Stimulated activated CD4-positive, alpha-beta T cell treated with anti-CD3 and anti-CD28 coated beads, TNF-alpha, amount 100 ng/mL, for 48 hours (primary cell): ENCODE data around the gene NUP210L.
"Not testable (repeated sequence)": the region's sequence is repeated elsewhere in the genome, so short reads cannot be mapped to it uniquely, and the experiment has no call there.

ENCODE experiments used
- DNase-seq, 3 donors: peaks; one replicate each; pipeline ENCODE4 v3.0.0-alpha.2; 2020; ENCODE audit warnings: low read depth in 3 of 3

The NUP210L gene

DNA sequence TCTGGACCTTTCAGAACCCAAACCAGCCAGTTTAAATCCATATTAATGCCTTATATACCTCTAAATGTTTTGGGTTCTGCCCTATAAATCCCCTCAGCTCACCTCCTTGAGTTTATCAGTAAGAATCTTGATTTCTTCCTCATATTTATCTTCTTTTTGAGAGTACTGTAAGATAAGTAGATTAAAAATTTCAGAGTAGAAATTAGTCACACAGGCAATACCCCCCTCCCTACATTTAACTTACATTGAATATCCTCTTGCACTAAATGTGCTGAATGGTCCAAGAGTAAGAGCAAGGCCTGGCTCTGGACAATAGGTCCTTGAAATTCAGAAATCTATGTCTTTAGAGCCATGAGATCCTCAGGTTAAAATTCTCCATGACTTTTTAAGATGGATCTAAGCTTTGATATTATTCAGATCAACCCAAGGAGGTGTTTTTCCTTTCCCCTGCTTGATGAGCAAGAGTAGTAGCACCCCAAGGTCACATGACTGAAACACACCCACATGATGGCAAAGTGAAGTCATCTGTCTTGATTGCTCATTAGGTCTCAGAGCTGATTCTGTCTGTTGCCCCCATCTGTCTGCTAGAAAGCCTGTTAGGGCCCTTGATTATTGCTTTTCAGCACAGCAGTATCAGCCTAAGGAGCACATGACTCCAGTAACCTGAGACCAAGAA lies 15.8 kb upstream of the NUP210L start:
- DNase-seq, result peak; percentile 30 to 43 (median 35)

GRCh38 chr1:154167461-154167860 lies 12.6 kb upstream of the NUP210L start:
- no peak for DNase-seq

- DNase-seq, result no peak
Observed at GRCh38 chr1:154166207-154166606, 11.3 kb upstream of the NUP210L start.

DNA sequence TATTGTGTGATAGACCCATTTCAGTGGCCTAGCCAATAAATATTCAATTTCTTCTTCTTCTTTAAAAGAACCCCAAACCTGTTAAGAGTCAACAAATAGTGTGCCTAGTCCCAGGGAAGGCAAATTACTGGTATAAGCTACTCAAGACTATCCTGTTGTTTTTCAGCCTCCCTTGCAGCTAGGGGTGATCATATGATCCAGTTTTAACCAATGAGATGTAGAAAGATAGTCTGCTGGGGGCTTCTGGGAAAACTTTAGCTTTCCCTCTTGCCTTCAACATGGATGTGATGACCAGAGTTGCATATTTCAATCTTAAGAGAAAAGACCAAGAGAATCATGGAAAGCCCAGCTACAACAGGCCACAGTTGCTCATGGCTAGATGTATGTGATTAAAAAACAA lies 4.7 kb upstream of the NUP210L start:
- DNase-seq, result no peak

- DNase-seq, result no peak
Observed at GRCh38 chr1:154158307-154159125, 3.6 kb upstream of the NUP210L start.

- DNase-seq, result peak; percentile 50 to 66 (median 58)
Observed at GRCh38 chr1:154157520-154158306, 2.8 kb upstream of the NUP210L start.

DNA sequence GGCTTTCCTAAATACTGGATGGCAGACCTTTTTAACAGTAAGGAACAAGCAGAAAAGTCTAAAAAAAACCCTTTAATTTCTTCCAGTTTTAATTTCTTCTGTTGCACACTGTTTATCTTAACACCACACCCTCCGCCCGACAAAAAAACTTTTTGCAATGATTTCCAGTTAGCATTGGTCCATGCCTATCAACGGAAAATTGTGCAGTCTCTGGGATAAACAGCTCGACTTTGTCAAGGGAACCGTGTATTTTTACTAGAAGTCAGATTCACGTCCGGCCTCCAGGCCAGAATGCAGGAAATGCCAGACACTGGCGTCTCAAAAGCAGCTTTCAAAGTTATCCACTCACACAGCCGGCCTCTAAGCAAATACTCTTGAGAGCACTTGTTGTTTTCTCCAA lies 378 bp upstream of the NUP210L start:
- no peak for DNase-seq

DNA sequence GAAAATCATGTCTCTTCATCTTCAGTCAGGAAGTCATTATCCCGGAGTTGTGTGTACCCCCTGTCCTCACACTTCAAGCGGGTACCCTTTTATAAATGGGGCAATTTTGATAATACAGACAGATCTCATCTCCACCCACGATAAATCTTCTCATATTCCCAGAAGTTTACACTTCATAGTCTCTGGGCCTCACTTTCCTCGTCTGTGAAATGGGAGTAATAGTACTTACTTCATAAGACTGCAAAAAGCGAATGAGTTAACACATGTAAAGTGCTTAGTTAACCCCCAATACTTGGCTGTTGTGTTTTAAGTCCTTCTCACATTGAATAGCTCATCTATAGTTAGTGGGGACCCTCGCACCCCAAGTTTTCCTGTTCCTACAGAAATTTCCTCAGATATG lies 820 bp downstream of the NUP210L start:
- no peak for DNase-seq

- DNase-seq, result no peak
Observed at GRCh38 chr1:154151311-154151710, 3.6 kb downstream of the NUP210L start.

GRCh38 chr1:154148807-154149206 lies 6.1 kb downstream of the NUP210L start:
- DNase-seq, result no peak

DNA sequence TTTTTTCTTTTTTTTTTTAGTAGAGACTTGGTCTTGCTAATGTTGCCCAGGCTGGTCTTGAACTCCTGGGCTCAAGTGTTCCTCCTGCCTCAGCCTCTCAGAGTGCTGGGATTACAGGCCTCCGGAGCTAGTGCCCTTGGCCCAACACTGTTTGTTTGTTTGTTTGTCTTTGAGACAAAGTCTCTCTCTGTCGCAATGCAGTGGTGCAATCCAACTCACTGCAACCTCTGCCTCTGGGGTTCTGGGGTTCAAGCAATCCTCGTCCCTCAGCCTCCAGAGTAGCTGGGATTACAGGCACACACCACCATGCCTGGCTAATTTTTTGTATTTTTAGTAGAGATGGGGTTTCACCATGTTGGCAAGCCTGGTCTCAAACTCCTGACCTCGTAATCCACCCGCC lies 7.4 kb downstream of the NUP210L start:
- not testable (repeated sequence) for DNase-seq

GRCh38 chr1:154145986-154146385 lies 8.9 kb downstream of the NUP210L start:
- DNase-seq, result no peak

- no peak for DNase-seq
Observed at GRCh38 chr1:154142358-154142757, 12.5 kb downstream of the NUP210L start.

DNA sequence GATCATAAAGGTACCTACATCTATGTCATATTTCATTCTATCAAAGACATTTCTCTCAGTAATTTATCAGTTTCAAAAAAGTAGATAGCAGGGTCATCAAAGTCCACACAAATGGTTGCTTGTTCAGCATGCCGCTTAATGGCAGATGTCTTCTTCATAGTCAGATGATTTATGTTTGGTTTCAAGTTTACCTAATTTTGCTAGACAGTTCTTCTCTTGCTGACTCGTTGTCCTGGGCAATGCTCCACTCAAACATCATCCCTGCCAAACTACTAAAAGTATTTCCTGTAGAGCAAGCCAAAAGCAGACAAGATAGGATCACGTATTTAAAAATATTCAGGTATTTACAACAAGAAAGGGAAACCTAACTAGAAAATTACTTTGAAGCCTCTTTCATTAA lies 13.6 kb downstream of the NUP210L start:
- DNase-seq, result no peak

DNA sequence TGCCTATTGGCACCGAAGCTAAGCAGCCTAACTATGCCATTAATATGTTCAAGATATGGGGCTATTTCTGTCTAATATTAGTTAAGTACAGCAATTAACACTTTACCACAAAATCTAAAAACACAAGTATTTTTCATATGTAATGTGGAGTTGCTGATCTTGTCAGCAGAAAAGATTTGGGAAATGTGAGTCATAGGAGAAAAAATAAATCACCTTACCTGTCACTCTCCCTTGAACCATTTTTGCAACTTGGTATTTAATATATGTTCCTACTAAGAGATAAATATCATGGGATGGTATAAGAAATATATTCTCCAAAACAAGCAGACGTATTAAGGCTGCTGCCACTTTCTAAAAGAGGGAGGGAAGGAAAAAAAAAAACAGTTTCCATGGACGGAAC lies 17.0 kb downstream of the NUP210L start:
- no peak for DNase-seq

DNA sequence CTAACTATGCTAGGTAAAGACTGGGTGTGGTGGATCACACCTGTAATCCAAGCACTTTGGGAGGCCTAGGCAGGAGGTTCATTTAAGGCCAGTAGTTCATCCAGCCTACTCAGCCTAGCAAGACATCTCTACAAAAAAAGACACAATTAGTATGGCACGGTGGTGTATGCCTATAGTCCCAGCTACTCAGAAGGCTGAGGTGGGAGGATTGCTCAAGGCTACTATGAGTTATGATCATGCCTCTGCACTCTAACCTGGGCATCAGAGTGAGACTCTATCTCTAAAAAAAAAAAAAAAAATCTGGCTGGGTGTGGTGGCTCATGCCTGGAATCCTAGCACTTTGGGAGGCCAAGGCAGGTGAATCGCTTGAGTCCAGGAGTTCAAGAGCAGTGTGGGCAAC lies 21.6 kb downstream of the NUP210L start:
- no peak for DNase-seq

- DNase-seq, result no peak
Observed at GRCh38 chr1:154129391-154129970, 25.4 kb downstream of the NUP210L start.

DNA sequence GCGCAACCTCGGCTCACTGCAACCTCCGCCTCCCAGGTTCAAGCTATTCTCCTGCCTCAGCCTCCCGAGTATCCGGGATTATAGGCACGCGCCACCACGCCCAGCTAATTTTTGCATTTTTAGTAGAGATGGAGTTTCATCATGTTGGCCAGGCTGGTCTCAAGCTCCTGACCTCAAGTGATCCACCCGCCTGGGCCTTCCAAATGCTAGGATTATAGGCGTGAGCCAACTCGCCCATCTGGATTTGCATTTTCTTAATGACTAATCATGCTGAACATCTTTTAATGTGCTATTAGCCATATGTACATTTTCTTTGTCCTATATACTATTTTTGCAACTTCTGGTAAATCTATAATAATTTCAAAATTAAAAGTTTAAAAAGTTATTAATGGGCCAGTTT lies 31.7 kb downstream of the NUP210L start:
- DNase-seq, result not testable (repeated sequence)

DNA sequence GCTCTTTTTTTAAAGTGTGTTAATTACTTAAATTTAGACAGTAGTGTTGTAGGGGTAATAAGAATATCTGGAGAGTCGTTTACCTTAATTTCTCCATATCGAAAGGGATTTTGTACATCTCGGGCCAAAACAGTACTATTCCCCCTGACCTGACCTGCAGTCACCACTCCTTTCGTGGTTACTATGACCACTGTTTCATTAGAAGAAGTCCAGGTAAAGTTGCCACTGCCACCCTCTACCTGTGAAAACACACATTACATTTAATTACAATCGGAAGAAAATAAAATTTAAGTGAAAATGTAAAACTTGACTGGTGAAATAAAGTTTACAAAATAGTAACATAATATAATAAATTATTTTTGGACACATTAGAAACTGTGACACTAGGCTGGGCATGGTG lies 37.2 kb downstream of the NUP210L start:
- no peak for DNase-seq

- no peak for DNase-seq
Observed at GRCh38 chr1:154115180-154115579, 39.7 kb downstream of the NUP210L start.

DNA sequence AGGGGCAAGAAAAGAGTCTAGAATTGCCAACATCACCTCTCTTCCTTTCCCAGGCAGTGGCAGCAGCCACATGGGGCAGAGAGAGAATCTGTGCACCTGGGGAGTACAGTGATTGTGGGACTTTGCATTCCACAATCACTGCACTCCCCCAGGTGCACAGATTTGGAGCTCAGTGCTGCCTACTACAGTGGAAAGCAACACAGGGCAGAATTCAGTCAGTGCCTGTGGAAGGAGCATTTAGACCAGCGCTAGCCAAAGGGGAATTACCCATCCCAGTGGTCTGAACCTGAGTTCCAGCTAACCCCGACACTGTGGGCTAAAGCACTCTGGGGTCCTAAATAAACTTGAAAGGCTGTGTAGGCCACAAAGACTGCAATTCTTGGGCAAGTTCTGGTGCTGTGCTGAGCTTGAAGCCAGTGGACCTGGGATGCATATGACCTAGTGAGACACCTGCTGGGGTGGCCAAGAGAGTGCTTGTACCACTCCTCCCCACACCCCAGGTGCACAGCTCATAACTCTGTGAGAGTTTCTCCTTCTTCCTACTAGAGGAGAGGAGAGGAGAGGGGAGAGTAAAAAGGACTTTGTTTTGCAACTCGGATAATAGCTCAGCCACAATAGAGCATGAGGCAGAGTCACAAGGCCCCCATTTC lies 50.3 kb downstream of the NUP210L start:
- no peak for DNase-seq

GRCh38 chr1:154100141-154100540 lies 54.7 kb downstream of the NUP210L start:
- DNase-seq, result not testable (repeated sequence)
